GM21423 (cell line): ENCODE measurements around the gene SPATS1.

ENCODE experiments used
- ATAC-seq: cut with Tn5 transposase; IDR thresholded peaks from one replicate; pipeline ENCODE4 v1.9.1; 2021; ENCODE audit warnings: mild to moderate bottlenecking, moderate library complexity; ENCODE audit not compliant: unreplicated experiment

SPATS1 gene

GRCh38 chr6:44387346-44388134, 45.1 kb downstream of the SPATS1 start, which contains the start of gene CDC5L:
TSS of gene CDC5L (plus strand) at chr6:44387706. CDS start at chr6:44387824, 118 bp downstream.
- peak; percentile 87 for ATAC-seq

- no peak for ATAC-seq
These were observed 45.7 kb downstream of the SPATS1 start for GRCh38 chr6:44388135-44388487.

GRCh38 chr6:44388887-44389286, 46.4 kb downstream of the SPATS1 start:
- ATAC-seq, result no peak

GRCh38 chr6:44390158-44390683, 47.8 kb downstream of the SPATS1 start:
- ATAC-seq, result no peak
